HEK293 (cell line): ENCODE data around the gene GCH1.

ENCODE experiments used
- CTCF ChIA-PET: fragments of 350-600 bp; formaldehyde crosslinking; extraction: SDS; loops from one replicate; lab custom pipeline; 2021; ENCODE audit warnings: antibody characterized with exemption; lab: Yijun Ruan, JAX
- POLR2A ChIA-PET: fragments of 300-600 bp; formaldehyde crosslinking; extraction: SDS; loops from one replicate; lab custom pipeline; 2020; ENCODE audit warnings: antibody characterized with exemption, inconsistent platforms; lab: Yijun Ruan, JAX
- H3K27ac ChIP-seq: fragments of 200-500 bp; sonication (Bioruptor generic); 2 replicates; pipeline ENCODE4 v1.5.1; 2014; ENCODE audit warnings: low read depth, low read length, control low read depth, inconsistent platforms; ENCODE audit errors: extremely low read depth
- H3K36me3 ChIP-seq, 2 experiments: fragments of 200-500 bp in 1 of 2; sonication (Bioruptor generic) in 1 of 2; 1 replicate in 1 of 2; 2 replicates in 1 of 2; pipeline ENCODE4 v1.5.1; 2014 to 2017; ENCODE audit warnings: inconsistent platforms in 2 of 2, low read length in 2 of 2; ENCODE audit not compliant: control insufficient read depth in 2 of 2, insufficient read depth in 1 of 2
- H3K4me1 ChIP-seq: fragments of 200-500 bp; sonication (Bioruptor generic); 2 replicates; pipeline ENCODE4 v1.5.1; 2014; ENCODE audit warnings: mild to moderate bottlenecking, low read length, inconsistent platforms; ENCODE audit not compliant: control insufficient read depth, insufficient read depth
- H3K4me3 ChIP-seq: 2 replicates; pipeline ENCODE4 v1.5.1; 2011; ENCODE audit warnings: low read depth, mild to moderate bottlenecking, control low read depth, low read length, moderate library complexity
- H3K9me3 ChIP-seq: fragments of 200-500 bp; sonication (Bioruptor generic); 2 replicates; pipeline ENCODE4 v1.5.1; 2014; ENCODE audit warnings: low read depth, low read length, inconsistent platforms; ENCODE audit not compliant: control insufficient read depth, insufficient read depth
- EGR2 ChIP-seq: fragments of 450-650 bp; formaldehyde crosslinking; IDR thresholded peaks from 2 replicates; pipeline ENCODE4 v1.5.1; 2016; ENCODE audit warnings: low read depth, missing biosample characterization, missing genetic modification characterization
- GFI1B ChIP-seq: fragments of 450-650 bp; formaldehyde crosslinking; IDR thresholded peaks from 2 replicates; pipeline ENCODE4 v1.5.1; 2016; ENCODE audit warnings: missing biosample characterization, missing genetic modification characterization
- GLIS1 ChIP-seq: fragments of 450-650 bp; formaldehyde crosslinking; IDR thresholded peaks from 2 replicates; pipeline ENCODE4 v1.5.1; 2016; ENCODE audit warnings: missing biosample characterization, missing genetic modification characterization
- KLF10 ChIP-seq: fragments of 450-650 bp; IDR thresholded peaks from 2 replicates; pipeline ENCODE4 v1.5.1; 2018; ENCODE audit warnings: missing biosample characterization, mild to moderate bottlenecking, missing genetic modification characterization
- MYNN ChIP-seq: fragments of 450-650 bp; formaldehyde crosslinking; IDR thresholded peaks from 2 replicates; pipeline ENCODE4 v1.5.1; 2016; ENCODE audit warnings: missing biosample characterization, missing genetic modification characterization, borderline replicate concordance
- PRDM1 ChIP-seq: fragments of 450-650 bp; formaldehyde crosslinking; IDR thresholded peaks from 2 replicates; pipeline ENCODE4; 2016; ENCODE audit warnings: missing biosample characterization, missing genetic modification characterization
- SCRT2 ChIP-seq: fragments of 450-650 bp; formaldehyde crosslinking; IDR thresholded peaks from 2 replicates; pipeline ENCODE4 v1.5.1; 2016; ENCODE audit warnings: missing biosample characterization, missing genetic modification characterization
- ZBTB49 ChIP-seq: fragments of 450-650 bp; formaldehyde crosslinking; IDR thresholded peaks from 2 replicates; pipeline ENCODE4 v1.5.1; 2016; ENCODE audit warnings: missing biosample characterization, missing genetic modification characterization, low read depth
- ZBTB7A ChIP-seq: fragments of 450-650 bp; formaldehyde crosslinking; IDR thresholded peaks from 2 replicates; pipeline ENCODE4 v1.5.1; 2016; ENCODE audit warnings: low read depth, missing biosample characterization, missing genetic modification characterization
- ZFHX2 ChIP-seq: fragments of 450-650 bp; formaldehyde crosslinking; conservative IDR thresholded peaks from 2 replicates; pipeline ENCODE4 v1.5.1; 2016; ENCODE audit warnings: missing biosample characterization, missing genetic modification characterization
- ZFP3 ChIP-seq: fragments of 450-650 bp; formaldehyde crosslinking; IDR thresholded peaks from 2 replicates; pipeline ENCODE4 v1.5.1; 2016; ENCODE audit warnings: low read depth, missing biosample characterization, missing genetic modification characterization
- ZNF114 ChIP-seq: fragments of 450-650 bp; formaldehyde crosslinking; IDR thresholded peaks from 2 replicates; pipeline ENCODE4 v1.5.0; 2017; ENCODE audit warnings: missing biosample characterization, missing genetic modification characterization
- ZNF184 ChIP-seq: fragments of 450-650 bp; IDR thresholded peaks from 2 replicates; pipeline ENCODE4 v1.5.1; 2018; ENCODE audit warnings: missing biosample characterization, mild to moderate bottlenecking, missing genetic modification characterization
- ZNF211 ChIP-seq: fragments of 450-650 bp; formaldehyde crosslinking; IDR thresholded peaks from 2 replicates; pipeline ENCODE4 v1.5.1; 2016; ENCODE audit warnings: low read depth, missing biosample characterization, missing genetic modification characterization
- ZNF214 ChIP-seq: fragments of 450-650 bp; formaldehyde crosslinking; IDR thresholded peaks from 2 replicates; pipeline ENCODE4 v1.5.1; 2017; ENCODE audit warnings: missing biosample characterization, mild to moderate bottlenecking, missing genetic modification characterization, borderline replicate concordance
- ZNF350 ChIP-seq: fragments of 450-650 bp; formaldehyde crosslinking; IDR thresholded peaks from 2 replicates; pipeline ENCODE4 v1.5.0; 2017; ENCODE audit warnings: missing biosample characterization, mild to moderate bottlenecking, missing genetic modification characterization
- ZNF423 ChIP-seq: fragments of 450-650 bp; formaldehyde crosslinking; IDR thresholded peaks from 2 replicates; pipeline ENCODE4 v1.5.1; 2016; ENCODE audit warnings: missing biosample characterization, missing genetic modification characterization
- ZNF433 ChIP-seq: fragments of 450-650 bp; formaldehyde crosslinking; IDR thresholded peaks from 2 replicates; pipeline ENCODE4 v1.5.1; 2016; ENCODE audit warnings: missing biosample characterization, missing genetic modification characterization, low read depth
- ZNF513 ChIP-seq: fragments of 450-650 bp; IDR thresholded peaks from 2 replicates; pipeline ENCODE4 v1.5.1; 2018; ENCODE audit warnings: missing biosample characterization, missing genetic modification characterization
- ZNF521 ChIP-seq: fragments of 450-650 bp; formaldehyde crosslinking; IDR thresholded peaks from 2 replicates; pipeline ENCODE4 v1.5.1; 2017; ENCODE audit warnings: missing biosample characterization, mild to moderate bottlenecking, missing genetic modification characterization
- ZNF560 ChIP-seq: fragments of 450-650 bp; formaldehyde crosslinking; IDR thresholded peaks from 2 replicates; pipeline ENCODE4 v1.5.1; 2017; ENCODE audit warnings: missing biosample characterization, missing genetic modification characterization, borderline replicate concordance
- ZNF596 ChIP-seq: fragments of 450-650 bp; IDR thresholded peaks from 2 replicates; pipeline ENCODE4 v1.5.0; 2018; ENCODE audit warnings: missing biosample characterization, mild to moderate bottlenecking, missing genetic modification characterization, moderate library complexity
- ZNF658 ChIP-seq: fragments of 450-650 bp; formaldehyde crosslinking; IDR thresholded peaks from 2 replicates; pipeline ENCODE4; 2016; ENCODE audit warnings: missing biosample characterization, missing genetic modification characterization
- ZNF660 ChIP-seq: fragments of 450-650 bp; IDR thresholded peaks from 2 replicates; pipeline ENCODE4 v1.5.1; 2018; ENCODE audit warnings: missing biosample characterization, mild to moderate bottlenecking, missing genetic modification characterization
- ZNF670 ChIP-seq: fragments of 450-650 bp; formaldehyde crosslinking; IDR thresholded peaks from 2 replicates; pipeline ENCODE4 v1.5.1; 2016; ENCODE audit warnings: missing biosample characterization, missing genetic modification characterization, low read depth
- ZNF777 ChIP-seq: fragments of 450-650 bp; formaldehyde crosslinking; IDR thresholded peaks from 2 replicates; pipeline ENCODE4 v1.5.1; 2017; ENCODE audit warnings: missing biosample characterization, missing genetic modification characterization, borderline replicate concordance
- ZSCAN5A ChIP-seq: fragments of 450-650 bp; formaldehyde crosslinking; IDR thresholded peaks from 2 replicates; pipeline ENCODE4 v1.5.1; 2016; ENCODE audit warnings: missing biosample characterization, missing genetic modification characterization
- TF ChIP-seq, protein P1 (sequence below): fragments of 450-650 bp; formaldehyde crosslinking; IDR thresholded peaks from 2 replicates; pipeline ENCODE4 v1.5.1; 2016; ENCODE audit warnings: missing biosample characterization, missing genetic modification characterization

GCH1 gene

DNA sequence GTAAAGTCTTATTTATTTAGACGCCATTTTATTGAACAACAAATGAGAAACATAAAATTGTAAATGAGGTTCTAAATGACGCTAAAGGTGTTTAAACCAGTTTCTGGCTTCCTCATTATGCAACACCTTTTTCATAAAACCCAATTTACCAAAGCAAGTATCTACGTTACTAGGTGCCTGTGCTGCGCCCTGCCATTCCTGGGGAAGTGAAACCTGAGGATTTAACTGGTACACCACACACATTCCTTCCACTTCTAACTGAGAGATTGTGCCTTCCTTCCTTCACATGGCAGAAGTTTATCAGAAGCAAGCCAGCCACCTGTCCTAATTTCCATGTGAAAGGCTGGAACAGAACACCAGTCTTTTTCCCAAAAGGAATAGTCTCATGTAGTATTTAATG lies 40.3 kb upstream of the GCH1 start (continued):
- TF ChIP-seq GFI1B (tag by site-specific recombination) (no peak), ZNF560 (tag by site-specific recombination) (no peak), ZNF114 (tag by site-specific recombination) (no peak), ZFHX2 (tag by site-specific recombination) (no peak), ZNF658 (tag by site-specific recombination) (no peak), ZFP3 (tag by site-specific recombination) (no peak), ZBTB7A (tag by site-specific recombination) (no peak), ZNF350 (tag by site-specific recombination) (no peak), ZNF214 (tag by site-specific recombination) (no peak)
- TF ChIP-seq, protein P1, sequence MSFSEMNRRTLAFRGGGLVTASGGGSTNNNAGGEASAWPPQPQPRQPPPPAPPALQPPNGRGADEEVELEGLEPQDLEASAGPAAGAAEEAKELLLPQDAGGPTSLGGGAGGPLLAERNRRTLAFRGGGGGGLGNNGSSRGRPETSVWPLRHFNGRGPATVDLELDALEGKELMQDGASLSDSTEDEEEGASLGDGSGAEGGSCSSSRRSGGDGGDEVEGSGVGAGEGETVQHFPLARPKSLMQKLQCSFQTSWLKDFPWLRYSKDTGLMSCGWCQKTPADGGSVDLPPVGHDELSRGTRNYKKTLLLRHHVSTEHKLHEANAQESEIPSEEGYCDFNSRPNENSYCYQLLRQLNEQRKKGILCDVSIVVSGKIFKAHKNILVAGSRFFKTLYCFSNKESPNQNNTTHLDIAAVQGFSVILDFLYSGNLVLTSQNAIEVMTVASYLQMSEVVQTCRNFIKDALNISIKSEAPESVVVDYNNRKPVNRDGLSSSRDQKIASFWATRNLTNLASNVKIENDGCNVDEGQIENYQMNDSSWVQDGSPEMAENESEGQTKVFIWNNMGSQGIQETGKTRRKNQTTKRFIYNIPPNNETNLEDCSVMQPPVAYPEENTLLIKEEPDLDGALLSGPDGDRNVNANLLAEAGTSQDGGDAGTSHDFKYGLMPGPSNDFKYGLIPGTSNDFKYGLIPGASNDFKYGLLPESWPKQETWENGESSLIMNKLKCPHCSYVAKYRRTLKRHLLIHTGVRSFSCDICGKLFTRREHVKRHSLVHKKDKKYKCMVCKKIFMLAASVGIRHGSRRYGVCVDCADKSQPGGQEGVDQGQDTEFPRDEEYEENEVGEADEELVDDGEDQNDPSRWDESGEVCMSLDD (tag by site-specific recombination) = no peak

- no peaks in the 10 kb centered on the region for H3K4me1 ChIP-seq
- ChIA-PET POLR2A (no interaction called here), CTCF (no interaction called here)
- H3K4me3 ChIP-seq = no peak overlapping the region
- peaks cover 19% of the 10 kb centered on the region in 2 experiments for H3K36me3 ChIP-seq
- TF ChIP-seq PRDM1 (tag by site-specific recombination) (no peak), EGR2 (tag by site-specific recombination) (no peak), SCRT2 (tag by site-specific recombination) (no peak)
- H3K9me3 ChIP-seq = no peaks in the 10 kb centered on the region
- no peak overlapping the region for H3K27ac ChIP-seq
These were observed 34.2 kb upstream of the GCH1 start for GRCh38 chr14:54936816-54937215.

DNA sequence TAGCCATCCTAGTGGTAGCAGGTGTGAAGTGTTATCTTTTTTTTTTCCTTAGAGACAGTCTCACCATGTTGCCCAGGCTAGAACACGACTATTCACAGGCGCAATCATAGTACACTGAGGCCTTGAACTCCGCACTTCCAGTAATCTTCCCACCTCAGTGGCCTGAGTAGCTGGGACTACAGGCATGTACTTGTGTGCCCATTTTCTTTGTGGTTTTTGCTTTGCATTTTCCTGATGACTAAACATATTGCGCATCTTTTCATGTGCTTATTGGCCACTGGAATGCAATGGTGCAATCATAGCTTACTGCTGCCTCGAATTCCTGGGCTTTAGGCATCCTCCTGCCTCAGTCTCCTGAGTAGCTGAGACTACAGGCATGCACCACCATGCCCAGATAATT lies 33.3 kb upstream of the GCH1 start:
- Histone ChIP-seq H3K9me3 (no peaks in the 10 kb centered on the region), H3K4me3 (no peak overlapping the region), H3K36me3 (peaks cover 16 to 17% of the 10 kb centered on the region in 2 experiments), H3K27ac (no peak overlapping the region), H3K4me1 (no peaks in the 10 kb centered on the region)
- ChIA-PET CTCF (interaction anchor here (0.6 to 0.7 kb wide), 2 partner anchors 48 to 229 kb away, joined by 3 read pairs; no protein-coding TSS in a partner anchor), POLR2A (no interaction called here)
- TF ChIP-seq KLF10 = no peak
- TF ChIP-seq ZNF658 (tag by site-specific recombination) = no peak
- no peak for TF ChIP-seq ZNF433
- no peak for TF ChIP-seq ZNF670 (tag by site-specific recombination)
- TF ChIP-seq ZBTB49 = no peak
- no peak for TF ChIP-seq ZSCAN5A
- TF ChIP-seq ZNF211 (tag by site-specific recombination) = no peak
- no peak for TF ChIP-seq GLIS1 (tag by site-specific recombination)
- TF ChIP-seq ZNF423 (tag by site-specific recombination) = no peak
- TF ChIP-seq ZNF596 (tag by site-specific recombination) = no peak
- no peak for TF ChIP-seq ZNF777 (tag by site-specific recombination)
- no peak for TF ChIP-seq ZNF513
- TF ChIP-seq ZNF521 (tag by site-specific recombination) = no peak
- TF ChIP-seq SCRT2 (tag by site-specific recombination) = no peak
- no peak for TF ChIP-seq ZNF660 (tag by site-specific recombination)
- no peak for TF ChIP-seq ZNF184 (tag by site-specific recombination)
- TF ChIP-seq MYNN (tag by site-specific recombination) = no peak
